HG03575 (cell line): ENCODE measurements around the gene SLC52A1.
"Not testable (repeated sequence)": the region's sequence is repeated elsewhere in the genome, so short reads cannot be mapped to it uniquely, and the experiment has no call there.

Experiments used
- ATAC-seq: cut with Tn5 transposase; IDR thresholded peaks from one replicate; pipeline ENCODE4 v1.9.1; 2021; ENCODE audit not compliant: unreplicated experiment, insufficient number of reproducible peaks, low FRiP score; ENCODE audit errors: extremely low read depth

Gene SLC52A1

DNA sequence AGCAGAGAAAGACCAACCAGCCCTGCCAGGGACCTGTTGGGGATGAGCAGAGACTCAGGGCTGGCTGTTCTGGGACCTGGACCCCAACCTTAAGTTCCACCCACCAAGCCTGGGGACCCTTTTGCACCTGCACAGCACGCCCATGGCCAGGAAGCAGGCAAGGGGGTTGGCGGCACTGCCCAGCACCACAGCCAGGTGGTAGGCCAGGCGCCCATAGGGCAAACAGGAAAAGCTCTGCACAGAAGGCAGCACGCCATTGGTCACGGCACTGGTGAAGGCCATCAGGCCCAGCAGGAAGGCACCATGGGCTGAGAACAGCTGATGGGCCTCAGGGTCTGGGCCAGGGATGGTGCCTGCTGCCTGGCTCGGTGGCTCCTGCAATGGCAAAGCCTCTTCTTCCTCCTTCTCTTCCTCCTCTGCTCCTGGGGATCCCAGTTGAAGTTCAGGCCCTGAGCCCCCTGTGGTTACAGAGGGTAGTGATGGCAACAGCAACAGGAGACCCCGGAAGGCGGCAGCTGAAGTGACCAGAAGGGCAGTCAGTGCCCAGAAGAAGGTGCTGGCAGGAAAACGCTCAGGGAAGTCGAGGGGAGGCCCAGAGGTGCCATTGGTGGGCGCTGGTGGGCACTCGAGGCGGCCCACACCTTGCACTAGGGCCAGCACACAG is 1.7 kb downstream of the SLC52A1 start:
- ATAC-seq: no peak

DNA sequence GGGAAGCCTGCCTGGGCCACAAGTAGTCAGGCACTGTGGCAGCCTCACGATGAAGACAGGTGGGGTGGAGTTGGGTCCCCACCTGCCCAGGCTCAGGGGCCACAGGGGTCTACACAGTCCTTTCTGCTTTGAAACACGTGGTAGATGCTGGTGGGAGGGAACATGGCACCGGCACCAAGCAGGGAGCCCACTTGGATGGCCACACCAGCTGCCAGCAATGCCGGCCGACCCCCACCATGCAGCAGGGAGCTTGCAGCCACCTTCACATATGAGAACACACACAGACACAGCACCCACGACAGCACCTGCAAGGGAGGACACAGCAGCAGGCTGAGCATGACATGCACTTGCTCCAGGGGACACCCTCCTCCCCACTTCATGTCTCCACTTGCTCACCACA is 2.4 kb downstream of the SLC52A1 start:
- no peak for ATAC-seq

DNA sequence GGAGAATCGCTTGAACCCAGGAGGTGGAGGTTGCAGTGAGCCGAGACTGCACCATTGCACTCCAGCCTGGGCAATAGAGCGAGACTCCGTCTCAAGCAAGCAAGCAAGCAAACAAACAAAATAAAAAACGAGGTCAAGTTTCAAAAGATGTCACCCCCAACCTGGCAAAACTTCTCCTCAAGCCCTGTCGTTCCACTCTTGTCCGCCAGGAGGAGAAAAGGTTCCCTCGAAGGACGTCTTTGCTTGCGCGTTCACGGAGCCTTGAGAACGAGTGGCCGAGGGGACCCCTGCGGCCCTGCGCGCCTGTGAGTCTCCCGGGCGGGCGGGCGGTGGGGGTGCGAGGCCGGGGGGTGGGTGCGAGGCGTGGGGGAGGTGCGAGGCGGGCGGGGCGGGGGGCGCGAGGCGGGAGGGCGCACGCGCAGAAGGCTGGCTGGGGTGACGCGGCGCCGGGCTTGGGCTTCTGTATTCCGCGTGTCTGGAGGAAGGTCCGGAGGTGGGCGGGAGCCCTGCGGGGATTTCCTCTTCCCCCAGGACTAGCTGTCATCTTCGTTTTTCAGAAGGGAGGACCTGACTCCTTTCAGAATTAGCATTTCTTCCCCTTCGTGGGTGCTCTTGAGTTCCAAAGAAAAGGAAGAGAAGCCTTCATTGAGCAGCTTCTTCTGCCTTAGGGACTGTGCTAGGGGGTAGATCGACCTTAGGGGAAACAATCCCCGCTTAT is 3.7 kb downstream of the SLC52A1 start:
- ATAC-seq: no peak

DNA sequence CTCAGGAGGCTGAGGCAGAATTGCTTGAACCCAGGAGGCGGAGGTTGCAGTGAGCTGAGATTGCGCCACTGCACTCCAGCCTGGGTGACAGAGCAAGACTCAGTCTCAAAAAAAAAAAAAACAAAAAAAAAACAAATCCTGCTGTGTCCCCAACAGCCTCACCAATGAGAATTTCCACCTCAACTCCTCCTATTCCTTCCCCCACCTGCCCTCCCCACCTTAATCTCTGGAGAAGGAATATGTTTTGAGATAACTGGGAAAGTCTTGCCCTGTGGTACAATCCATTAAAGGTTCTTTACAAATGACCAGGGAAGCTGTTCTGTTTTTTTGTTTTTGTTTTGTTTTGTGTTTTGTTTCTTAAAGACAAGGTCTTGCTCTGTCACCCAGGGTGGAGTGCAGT is 5.1 kb downstream of the SLC52A1 start:
- not testable (repeated sequence) for ATAC-seq

DNA sequence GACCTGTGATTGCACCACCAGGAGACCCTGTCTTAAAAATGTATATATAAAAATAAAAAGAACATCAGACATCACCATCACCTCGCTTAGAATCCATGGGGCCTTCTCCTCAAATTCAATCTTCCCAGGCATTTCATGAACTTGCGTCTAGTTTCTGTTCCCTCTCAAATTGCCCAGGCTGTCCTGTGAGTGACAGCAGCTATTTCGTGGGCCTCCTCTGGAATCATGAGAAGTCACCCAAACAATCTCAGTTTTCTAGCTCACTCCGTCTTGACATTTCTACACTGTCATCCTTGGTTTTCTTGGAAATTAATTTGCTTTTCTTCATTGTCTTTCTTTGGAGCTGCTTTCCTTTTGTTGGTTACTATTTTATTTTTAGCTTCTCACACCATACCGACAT is 7.3 kb downstream of the SLC52A1 start:
- no peak for ATAC-seq

DNA sequence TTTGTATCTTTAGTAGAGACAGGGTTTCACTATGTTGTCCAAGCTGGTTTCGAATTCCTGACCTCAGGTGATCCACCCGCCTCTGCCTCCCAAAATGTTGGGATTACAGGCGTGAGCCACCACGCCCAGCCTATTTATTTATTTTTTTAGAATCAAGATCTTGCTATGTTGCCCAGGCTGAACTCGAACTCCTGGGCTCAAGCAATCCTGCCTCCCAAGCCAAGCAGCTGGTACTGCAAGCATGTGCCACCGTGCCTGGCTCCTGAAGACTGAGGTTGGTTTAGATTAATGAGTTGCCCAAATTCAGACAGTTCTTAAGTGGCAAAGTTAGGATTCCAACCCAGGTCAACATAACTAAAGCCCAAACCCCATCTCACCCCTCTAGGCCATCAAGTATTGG is 7.9 kb downstream of the SLC52A1 start:
- no peak for ATAC-seq

DNA sequence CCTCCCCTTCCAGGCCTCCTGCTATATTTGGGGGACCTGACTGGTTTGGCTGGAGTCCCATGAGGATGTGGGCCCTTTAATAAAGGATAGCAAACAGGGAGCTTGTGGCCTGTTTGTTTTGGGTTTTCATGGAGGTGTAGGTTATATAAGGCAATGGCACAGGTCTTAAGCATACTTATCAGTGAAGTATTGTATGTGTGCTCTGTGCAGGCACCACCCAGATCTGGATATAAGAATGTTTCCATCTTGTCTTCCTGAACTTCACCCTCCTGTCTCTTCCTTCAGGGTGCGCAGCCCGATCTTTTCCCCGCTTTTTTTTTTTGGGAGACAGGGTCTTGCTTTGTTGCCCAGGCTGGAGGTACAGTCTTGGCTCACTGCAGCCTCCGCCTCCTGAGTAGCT is 10.6 kb downstream of the SLC52A1 start:
- no peak for ATAC-seq

DNA sequence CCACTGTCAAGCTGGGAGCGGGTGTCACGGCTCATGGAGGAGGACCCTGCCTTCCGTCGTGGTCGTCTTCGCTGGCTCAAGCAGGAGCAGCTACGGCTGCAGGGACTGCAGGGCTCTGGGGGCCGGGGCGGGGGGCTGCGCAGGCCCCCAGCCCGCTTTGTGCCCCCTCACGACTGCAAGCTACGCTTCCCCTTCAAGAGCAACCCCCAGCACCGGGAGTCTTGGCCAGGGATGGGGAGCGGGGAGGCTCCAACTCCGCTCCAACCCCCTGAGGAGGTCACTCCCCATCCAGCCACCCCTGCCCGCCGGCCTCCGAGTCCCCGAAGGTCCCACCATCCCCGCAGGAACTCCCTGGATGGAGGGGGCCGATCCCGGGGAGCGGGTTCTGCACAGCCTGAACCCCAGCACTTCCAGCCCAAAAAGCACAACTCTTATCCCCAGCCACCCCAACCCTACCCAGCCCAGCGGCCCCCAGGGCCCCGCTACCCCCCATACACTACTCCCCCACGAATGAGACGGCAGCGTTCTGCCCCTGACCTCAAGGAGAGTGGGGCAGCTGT is 11.6 kb downstream of the SLC52A1 start:
- ATAC-seq: no peak

DNA sequence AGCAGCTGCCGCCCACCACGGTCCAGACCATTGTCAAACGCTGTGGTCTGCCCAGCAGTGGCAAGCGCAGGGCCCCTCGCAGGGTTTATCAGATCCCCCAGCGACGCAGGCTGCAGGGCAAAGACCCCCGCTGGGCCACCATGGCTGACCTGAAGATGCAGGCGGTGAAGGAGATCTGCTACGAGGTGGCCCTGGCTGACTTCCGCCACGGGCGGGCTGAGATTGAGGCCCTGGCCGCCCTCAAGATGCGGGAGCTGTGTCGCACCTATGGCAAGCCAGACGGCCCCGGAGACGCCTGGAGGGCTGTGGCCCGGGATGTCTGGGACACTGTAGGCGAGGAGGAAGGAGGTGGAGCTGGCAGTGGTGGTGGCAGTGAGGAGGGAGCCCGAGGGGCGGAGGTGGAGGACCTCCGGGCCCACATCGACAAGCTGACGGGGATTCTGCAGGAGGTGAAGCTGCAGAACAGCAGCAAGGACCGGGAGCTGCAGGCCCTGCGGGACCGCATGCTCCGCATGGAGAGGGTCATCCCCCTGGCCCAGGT is 13.0 kb downstream of the SLC52A1 start:
- ATAC-seq: no peak

DNA sequence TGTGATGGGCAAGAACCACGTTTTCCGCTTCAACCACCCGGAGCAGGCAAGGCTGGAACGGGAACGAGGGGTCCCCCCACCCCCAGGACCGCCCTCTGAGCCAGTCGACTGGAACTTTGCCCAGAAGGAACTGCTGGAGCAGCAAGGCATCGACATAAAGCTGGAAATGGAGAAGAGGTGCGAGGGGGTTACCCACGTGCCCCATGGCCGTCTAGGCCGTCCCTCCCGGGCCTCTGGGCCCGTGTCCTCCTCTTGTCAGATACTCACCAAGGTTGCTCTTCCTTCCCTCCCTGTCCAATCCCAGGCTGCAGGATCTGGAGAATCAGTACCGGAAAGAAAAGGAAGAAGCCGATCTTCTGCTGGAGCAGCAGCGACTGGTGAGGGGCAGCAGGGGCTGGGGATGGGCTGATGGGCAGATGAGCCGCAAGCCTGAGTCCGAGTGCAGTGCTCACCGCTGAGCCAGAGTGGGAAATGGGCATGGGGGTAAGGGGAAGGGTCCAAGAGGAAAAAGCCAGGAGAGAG is 14.7 kb downstream of the SLC52A1 start:
- ATAC-seq: no peak

DNA sequence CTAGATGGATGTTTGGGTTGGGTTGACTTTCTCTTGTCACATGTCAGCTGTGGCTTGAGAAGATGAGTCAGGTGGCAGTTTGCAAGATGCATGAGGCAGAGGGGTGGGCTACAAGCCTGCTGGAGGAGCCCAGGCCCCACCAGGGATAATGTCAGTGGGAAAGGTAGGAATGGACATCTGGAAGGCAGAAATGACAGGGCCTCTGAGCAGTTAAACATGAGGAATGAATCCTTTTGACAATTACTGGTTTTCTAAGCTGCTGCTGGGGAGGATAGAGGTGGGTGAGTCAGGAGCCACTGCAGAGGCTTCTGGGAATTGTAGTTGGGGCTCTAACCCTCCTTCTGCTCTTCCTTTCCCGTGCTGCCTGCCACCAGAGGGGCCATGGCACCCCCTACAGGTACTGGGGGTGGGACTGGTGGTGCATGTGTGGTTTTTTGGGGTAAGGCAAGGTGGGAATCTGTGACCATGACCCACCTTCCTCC is 15.7 kb downstream of the SLC52A1 start:
- no peak for ATAC-seq

DNA sequence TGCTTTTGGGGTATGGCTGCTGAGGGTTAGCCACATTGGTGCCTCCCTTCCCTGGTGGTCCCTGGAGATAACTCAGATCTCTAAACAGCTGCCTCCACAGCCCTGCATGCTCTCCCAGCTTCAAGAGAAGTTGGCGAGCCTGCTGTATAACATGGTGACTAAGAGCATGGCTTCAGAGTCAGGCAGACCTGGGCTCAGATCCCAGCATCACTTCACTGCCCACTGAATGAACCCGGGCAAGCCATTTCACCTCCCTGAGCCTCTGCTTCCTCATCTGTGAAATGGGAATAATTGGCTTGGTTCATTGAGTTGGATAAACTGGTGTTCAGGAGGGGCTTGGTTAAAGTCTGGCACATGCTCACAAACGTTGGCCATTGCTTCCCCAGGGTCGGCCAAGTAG is 20.9 kb downstream of the SLC52A1 start:
- no peak for ATAC-seq

DNA sequence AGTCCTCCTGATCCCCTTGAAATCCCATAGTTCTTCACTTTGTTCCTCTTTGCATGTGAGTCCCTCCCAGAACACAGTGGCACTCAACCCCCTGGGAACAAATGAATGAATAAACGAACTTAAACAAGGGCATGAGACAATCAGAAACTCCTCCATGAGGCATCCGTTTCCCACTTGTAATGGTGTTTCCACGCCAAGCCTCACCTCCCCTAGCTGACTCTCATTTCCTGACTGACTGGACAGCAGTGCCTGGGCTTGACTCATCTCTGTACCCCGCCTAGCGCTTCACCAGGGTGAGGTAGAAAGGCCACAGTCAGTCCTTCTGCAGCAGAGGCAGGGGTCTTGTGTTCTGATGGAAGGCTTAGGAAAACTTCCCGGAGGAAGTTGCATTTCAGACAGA is 23.3 kb downstream of the SLC52A1 start:
- ATAC-seq: no peak

DNA sequence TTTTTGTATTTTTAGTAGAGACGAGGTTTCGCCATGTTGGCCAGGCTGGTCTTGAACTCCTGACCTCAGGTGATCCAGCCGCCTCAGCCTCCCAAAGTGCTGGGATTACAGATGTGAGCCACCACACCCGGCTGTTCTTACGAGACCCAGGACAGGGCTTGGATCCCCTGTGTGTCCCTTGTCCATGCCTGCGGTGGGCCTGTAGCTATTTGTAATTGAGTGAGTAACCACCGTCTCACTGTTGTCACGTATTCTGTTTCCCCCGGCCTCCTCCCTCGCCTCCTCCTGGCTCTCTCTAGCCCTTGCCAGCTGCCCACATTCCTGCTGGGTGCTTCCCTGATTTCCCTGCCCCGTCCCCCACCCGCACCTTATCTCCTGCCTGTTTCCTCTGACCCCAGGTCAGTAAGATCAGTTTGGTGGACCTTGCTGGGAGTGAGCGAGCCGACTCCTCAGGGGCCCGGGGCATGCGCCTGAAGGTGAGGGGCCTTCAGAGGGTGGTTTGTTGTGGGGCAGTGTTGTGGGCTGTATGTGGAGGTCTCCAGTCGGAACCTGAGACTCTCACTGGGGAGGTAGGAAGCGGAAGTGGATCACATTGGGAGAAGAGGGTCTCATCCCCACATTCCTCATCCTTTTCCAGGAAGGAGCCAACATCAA is 31.9 kb downstream of the SLC52A1 start:
- ATAC-seq: no peak

DNA sequence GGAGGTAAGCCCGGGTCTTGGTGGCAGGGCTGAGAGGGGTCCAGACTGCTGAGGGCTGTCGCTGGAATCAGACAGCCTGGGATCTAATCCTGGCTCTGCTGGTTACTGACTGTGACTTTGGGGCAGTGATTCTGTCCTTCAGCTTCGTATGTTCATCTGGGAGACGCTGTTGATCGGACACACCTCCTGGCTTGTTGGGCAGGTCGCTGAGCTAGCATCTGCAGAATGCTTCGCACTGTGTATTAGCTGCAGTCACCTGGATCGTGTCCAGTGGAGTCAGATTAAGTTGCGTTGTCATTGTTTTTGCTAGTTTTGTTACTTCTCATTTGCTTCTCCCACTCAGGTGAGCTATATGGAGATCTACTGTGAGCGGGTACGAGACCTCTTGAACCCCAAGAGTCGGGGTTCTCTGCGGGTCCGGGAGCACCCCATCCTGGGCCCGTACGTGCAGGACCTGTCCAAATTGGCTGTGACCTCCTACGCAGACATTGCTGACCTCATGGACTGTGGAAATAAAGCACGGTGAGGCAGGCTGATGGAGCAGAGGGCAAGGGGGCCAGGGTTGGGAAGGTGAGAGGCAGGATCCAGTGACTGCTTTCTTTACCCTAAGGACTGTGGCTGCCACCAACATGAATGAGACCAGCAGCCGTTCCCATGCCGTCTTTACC is 33.0 kb downstream of the SLC52A1 start:
- no peak for ATAC-seq

DNA sequence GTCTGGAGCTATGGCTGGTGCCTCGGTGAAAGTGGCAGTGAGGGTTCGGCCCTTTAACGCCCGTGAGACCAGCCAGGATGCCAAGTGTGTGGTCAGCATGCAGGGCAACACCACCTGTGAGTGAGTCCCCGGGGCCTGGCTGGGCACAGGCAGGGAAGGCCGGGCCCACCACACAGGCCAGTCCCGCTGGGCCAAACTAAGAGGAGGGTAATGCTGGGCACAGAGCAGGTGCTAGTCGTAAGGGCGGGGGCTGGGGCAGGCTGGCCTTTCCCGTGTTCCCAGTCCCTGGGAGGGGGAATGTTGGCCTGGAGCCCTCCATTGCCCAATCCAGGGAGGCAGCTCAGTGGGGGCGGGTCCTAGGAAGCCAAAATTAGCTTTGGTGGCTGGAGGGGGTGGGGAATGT is 35.0 kb downstream of the SLC52A1 start:
- ATAC-seq: no peak

DNA sequence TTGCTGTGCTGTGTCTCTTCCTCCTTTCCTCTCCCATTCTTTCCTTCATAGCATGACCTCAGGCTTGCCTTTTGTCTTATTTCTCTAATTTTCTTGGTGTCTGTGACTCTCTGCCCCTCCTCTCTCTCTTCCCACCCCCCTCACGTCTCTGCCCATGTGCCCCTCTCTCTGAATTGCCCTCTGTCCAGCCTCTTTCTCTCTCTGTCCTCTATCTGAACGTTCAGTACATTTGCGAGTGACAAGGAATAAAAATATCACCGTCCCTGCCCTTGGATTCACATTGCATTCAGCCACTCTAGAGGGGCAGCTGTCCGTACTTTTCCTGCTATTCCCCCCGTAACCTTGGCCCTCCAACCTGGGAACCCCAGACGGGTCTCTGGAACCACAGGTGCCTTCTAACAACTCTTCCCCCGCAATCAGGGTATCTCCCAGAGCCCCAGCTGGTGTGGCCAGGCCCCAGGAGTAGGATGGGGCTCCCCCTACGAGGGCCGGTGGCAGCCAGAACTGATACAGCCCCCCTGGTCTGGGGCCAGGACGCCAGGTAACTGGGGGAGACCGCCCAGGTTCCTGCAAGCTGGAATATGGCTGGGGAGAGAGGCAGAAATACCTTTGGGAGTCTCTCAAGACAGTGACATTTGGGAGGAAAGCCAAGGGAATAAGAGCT is 35.7 kb downstream of the SLC52A1 start:
- ATAC-seq: no peak

DNA sequence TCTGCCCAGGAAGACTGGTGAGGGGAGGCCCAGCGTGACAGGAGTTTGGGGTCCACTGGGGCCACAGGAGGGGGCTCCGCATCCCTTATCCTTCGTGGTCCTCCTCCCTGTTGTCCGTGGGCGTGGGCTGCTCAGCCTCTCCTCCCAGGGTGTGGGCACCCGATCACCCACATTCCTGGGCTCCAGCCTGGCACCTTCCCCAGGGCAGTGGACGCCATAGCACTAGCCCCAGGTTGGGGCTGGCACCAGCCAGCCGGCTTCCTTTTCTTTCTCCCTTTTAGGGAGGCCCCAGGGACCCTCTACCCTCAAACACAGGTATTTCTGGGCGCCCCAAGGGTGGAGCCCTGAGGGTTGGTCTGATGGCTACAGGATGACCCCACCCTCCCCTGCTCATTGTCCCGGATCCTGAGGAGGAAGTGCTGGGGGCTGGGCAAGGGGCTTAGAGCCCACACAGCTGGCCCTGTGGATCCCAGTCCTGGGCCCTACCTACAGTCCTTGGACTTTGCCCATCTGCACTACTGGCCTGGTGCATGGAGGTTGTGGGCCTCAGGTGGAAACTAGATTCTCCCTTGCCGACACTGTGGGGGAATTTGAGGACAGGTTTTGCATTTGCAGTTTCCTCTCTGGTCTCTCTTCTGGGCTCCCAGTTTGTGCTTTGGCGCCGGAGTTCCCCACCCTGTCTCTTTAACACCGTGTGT is 36.3 kb downstream of the SLC52A1 start:
- ATAC-seq: no peak
